Osteoblast (primary cell): ENCODE data around the gene FMO1. TPM values are rescaled to one million over a fixed set of nuclear protein-coding genes. Genes with fewer than 3 reads are reported as not detected.

Experiments
- DNase-seq: peaks from one replicate; pipeline ENCODE4 v3.0.0; 2011; ENCODE audit warnings: low spot score, mixed read lengths; ENCODE audit not compliant: insufficient read length; ENCODE audit errors: missing footprints
- H2AFZ ChIP-seq: 2 replicates; pipeline ENCODE4 v1.6.0; 2011; ENCODE audit warnings: mild to moderate bottlenecking, low read length
- H3K27ac ChIP-seq: 2 replicates; pipeline ENCODE4 v1.5.1; 2011; ENCODE audit warnings: mild to moderate bottlenecking, low read depth, low read length, moderate library complexity
- H3K27me3 ChIP-seq: 2 replicates; pipeline ENCODE4 v1.6.0; 2012; ENCODE audit warnings: mild to moderate bottlenecking, control low read depth, inconsistent platforms, low read length, moderate library complexity; ENCODE audit not compliant: insufficient read depth
- H3K36me3 ChIP-seq: 2 replicates; pipeline ENCODE4 v1.5.1; 2011; ENCODE audit warnings: mild to moderate bottlenecking, low read length, control low read depth, moderate library complexity; ENCODE audit not compliant: insufficient read depth
- H3K4me1 ChIP-seq: 2 replicates; pipeline ENCODE4 v1.5.1; 2011; ENCODE audit warnings: mild to moderate bottlenecking, low read length, control low read depth, moderate library complexity; ENCODE audit not compliant: insufficient read depth
- H3K4me2 ChIP-seq: 2 replicates; pipeline ENCODE4 v1.6.0; 2011; ENCODE audit warnings: mild to moderate bottlenecking, low read length; ENCODE audit not compliant: insufficient read depth
- H3K4me3 ChIP-seq: fragments of 200-600 bp; sonication (generic); 3 replicates; pipeline ENCODE4 v1.5.1; 2012; ENCODE audit warnings: mild to moderate bottlenecking, low read length, inconsistent platforms; ENCODE audit not compliant: insufficient read depth
- H3K79me2 ChIP-seq: 2 replicates; pipeline ENCODE4 v1.6.0; 2012; ENCODE audit warnings: mild to moderate bottlenecking, low read length, control low read depth, inconsistent platforms; ENCODE audit not compliant: insufficient read depth
- H3K9me3 ChIP-seq: 2 replicates; pipeline ENCODE4 v1.5.1; 2011; ENCODE audit warnings: low read depth, low read length, control low read depth
- H4K20me1 ChIP-seq: 2 replicates; pipeline ENCODE4 v1.6.0; 2012; ENCODE audit warnings: mild to moderate bottlenecking, low read length, control low read depth; ENCODE audit not compliant: insufficient read depth
- total RNA-seq: library from RNA; depleted of rRNA; stranded (reverse); fragments of >200 nt; gene quantifications from 2 replicates; pipeline ENCODE4 v1.2.3, GENCODE V29; 2012
- TF ChIP-seq, protein P1 (sequence below): IDR thresholded peaks from 2 replicates; pipeline ENCODE4 v1.5.1; 2011; ENCODE audit warnings: mild to moderate bottlenecking, low read depth, low read length, moderate library complexity; ENCODE audit errors: extremely low read depth

FMO1 gene
- total RNA-seq, 1 donor = not detected

DNA sequence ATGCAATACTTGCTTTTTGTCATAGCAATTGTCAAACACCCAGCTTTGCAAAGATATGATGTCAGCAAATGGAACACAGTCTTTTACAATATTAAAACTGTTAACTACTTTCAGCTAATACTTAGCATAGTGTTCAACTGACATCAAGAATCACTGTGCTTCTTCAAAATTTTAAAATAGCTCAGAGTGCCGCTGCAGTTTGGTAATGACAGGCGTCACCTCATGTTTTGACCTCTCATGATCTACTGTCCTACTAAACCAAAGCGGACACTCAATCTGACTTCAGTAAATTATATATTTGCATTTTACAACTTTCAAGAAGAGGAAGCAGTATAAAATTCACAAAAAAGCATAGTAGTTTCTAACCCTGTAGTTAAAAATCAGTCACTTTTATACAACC is 2.0 kb downstream of the FMO1 start:
- Histone ChIP-seq H3K9me3 (no peaks in the 10 kb centered on the region), H2AFZ (no peak overlapping the region), H3K4me2 (no peak overlapping the region), H3K36me3 (no peaks in the 10 kb centered on the region), H4K20me1 (no peaks in the 10 kb centered on the region), H3K4me3 (no peak overlapping the region), H3K4me1 (peaks cover 10% of the 10 kb centered on the region), H3K27ac (no peak overlapping the region), H3K79me2 (no peaks in the 10 kb centered on the region), H3K27me3 (no peaks in the 10 kb centered on the region)
- DNase-seq = no peak
- TF ChIP-seq, protein P1, sequence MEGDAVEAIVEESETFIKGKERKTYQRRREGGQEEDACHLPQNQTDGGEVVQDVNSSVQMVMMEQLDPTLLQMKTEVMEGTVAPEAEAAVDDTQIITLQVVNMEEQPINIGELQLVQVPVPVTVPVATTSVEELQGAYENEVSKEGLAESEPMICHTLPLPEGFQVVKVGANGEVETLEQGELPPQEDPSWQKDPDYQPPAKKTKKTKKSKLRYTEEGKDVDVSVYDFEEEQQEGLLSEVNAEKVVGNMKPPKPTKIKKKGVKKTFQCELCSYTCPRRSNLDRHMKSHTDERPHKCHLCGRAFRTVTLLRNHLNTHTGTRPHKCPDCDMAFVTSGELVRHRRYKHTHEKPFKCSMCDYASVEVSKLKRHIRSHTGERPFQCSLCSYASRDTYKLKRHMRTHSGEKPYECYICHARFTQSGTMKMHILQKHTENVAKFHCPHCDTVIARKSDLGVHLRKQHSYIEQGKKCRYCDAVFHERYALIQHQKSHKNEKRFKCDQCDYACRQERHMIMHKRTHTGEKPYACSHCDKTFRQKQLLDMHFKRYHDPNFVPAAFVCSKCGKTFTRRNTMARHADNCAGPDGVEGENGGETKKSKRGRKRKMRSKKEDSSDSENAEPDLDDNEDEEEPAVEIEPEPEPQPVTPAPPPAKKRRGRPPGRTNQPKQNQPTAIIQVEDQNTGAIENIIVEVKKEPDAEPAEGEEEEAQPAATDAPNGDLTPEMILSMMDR = no peak

DNA sequence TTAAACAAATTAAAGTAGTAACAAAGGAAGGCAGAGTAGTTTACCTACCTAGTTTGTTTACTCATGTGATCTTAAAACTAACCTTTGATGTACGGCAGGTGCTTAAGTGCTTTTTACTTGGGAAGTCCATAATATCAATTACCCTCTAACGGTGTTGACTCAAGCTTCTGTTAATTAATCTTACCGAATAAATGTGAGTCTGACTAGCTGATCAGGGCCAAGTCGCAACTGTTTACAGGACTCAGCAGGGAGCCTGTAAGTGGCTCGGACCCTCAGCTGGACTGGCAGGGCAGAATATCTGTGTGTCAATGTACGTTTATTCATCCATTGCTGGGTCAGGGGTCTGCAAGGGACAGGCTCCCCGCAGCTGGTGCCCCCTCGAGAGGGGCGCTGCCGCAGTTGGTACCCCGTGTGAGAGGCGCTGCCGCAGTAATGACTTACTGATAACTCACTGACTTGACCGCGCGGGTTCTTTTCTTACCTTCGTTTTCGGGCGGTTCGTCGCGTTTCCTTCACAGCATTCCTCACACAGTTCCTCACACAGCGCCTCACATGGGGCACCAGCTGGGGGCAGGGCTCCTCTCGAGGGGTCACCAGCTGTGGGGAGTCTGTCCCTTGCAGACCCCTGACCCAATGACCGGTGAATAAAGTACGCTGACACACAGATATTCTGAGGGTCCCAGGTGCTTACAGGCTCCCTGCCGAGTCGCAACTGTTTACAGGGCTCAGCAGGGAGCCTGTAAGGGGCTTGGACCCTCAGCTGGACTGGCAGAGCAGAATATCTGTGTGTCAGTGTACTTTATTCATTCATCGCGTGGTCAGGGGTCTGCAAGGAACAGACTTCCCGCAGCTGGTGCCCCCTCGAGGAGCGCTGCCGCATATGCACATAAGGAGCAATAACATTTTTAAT is 3.0 kb downstream of the FMO1 start:
- Histone ChIP-seq H3K4me3 (peak overlapping the region; percentile 82), H3K79me2 (no peaks in the 10 kb centered on the region), H3K27me3 (no peaks in the 10 kb centered on the region), H3K9me3 (no peaks in the 10 kb centered on the region), H3K36me3 (no peaks in the 10 kb centered on the region), H4K20me1 (no peaks in the 10 kb centered on the region), H3K27ac (no peak overlapping the region), H3K4me2 (peak overlapping the region; percentile 83), H3K4me1 (peaks cover 12% of the 10 kb centered on the region), H2AFZ (peak overlapping the region; percentile 96)
- DNase-seq = peak; percentile 71
- TF ChIP-seq, protein P1 = peak; percentile 68

DNA sequence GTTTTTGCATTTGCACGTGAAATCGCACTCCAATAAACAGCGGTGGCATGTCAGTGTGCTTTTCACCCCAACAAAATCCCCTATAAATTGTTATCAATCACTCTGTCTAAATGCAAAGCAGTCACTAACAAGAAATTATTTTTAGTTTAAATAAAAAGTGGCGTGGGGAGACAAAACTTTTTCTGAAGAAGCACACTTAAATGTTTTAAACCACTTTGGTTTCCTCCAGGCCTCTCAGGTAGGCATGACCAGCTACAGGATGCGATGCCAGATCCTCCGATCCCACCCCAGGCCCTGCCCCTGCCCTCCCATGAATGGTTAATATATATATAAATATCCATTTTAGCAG is 3.6 kb downstream of the FMO1 start:
- H3K9me3 ChIP-seq = no peaks in the 10 kb centered on the region
- no peak for DNase-seq
- no peaks in the 10 kb centered on the region for H4K20me1 ChIP-seq
- no peak overlapping the region for H2AFZ ChIP-seq
- peak overlapping the region; percentile 82 for H3K4me3 ChIP-seq
- H3K4me2 ChIP-seq = peak overlapping the region; percentile 83
- H3K4me1 ChIP-seq = peaks cover 12% of the 10 kb centered on the region
- TF ChIP-seq, protein P1 = no peak
- no peaks in the 10 kb centered on the region for H3K36me3 ChIP-seq
- no peaks in the 10 kb centered on the region for H3K27me3 ChIP-seq
- H3K79me2 ChIP-seq = no peaks in the 10 kb centered on the region
- no peak overlapping the region for H3K27ac ChIP-seq

DNA sequence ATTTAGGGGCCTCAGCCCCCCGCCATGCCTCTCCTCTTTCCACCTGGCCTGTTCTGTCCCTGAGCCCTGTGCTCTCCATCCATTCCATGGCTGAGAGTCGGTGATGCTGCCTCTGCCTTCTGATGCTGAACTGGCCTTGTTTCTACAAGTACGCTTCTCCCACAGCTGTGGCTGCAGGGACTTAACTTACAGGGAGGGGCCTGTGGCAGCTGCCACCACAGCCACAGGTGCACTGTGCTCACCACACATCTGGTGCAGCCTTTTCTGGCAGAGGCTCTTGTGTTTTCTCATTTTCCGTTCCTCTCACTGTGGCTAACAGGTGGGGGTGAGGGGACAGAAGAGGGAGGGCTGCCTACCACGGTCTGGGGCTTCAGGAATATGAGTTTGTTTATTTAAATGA is 4.2 kb downstream of the FMO1 start:
- DNase-seq = no peak
- Histone ChIP-seq H3K9me3 (no peaks in the 10 kb centered on the region), H3K4me1 (peaks cover 12% of the 10 kb centered on the region), H3K79me2 (no peaks in the 10 kb centered on the region), H3K27me3 (no peaks in the 10 kb centered on the region), H3K27ac (no peak overlapping the region), H3K36me3 (no peaks in the 10 kb centered on the region), H2AFZ (no peak overlapping the region), H3K4me2 (no peak overlapping the region), H4K20me1 (no peaks in the 10 kb centered on the region), H3K4me3 (no peak overlapping the region)
- TF ChIP-seq, protein P1 = no peak
